ENCODE results near the gene LIPK.

- TF ChIP-seq MAX (CRISPR knock-in tag; IDR thresholded peaks at IDR 0.05) = no peak
- no peak for TF ChIP-seq HMGA2 (CRISPR knock-in tag; IDR thresholded peaks at IDR 0.05)
- no peak for TF ChIP-seq CTCF (IDR thresholded peaks at IDR 0.05)
- TF ChIP-seq ELF4 (CRISPR knock-in tag; IDR thresholded peaks at IDR 0.05; ENCODE audit: low read depth) = no peak
- TF ChIP-seq FOXP4 (CRISPR knock-in tag; IDR thresholded peaks at IDR 0.05) = no peak
- no peak for TF ChIP-seq TEAD4 (CRISPR knock-in tag; IDR thresholded peaks at IDR 0.05)
- no peak for TF ChIP-seq ESRRA (CRISPR knock-in tag; IDR thresholded peaks at IDR 0.05; ENCODE audit: borderline replicate concordance)
- TF ChIP-seq STAT6 (CRISPR knock-in tag; conservative IDR thresholded peaks at IDR 0.05; ENCODE audit: low read depth) = no peak
Observed at GRCh38 chr10:88725798-88726197, 19.7 kb downstream of the LIPK start.
